NCI-H1417 (cell line): Measurements from ENCODE around the gene ATP11A.

ENCODE experiments used
- DNase-seq, 3 experiments: peaks; one replicate each; lab custom pipeline; 2025; lab: John Stamatoyannopoulos, UW

The ATP11A gene

DNA sequence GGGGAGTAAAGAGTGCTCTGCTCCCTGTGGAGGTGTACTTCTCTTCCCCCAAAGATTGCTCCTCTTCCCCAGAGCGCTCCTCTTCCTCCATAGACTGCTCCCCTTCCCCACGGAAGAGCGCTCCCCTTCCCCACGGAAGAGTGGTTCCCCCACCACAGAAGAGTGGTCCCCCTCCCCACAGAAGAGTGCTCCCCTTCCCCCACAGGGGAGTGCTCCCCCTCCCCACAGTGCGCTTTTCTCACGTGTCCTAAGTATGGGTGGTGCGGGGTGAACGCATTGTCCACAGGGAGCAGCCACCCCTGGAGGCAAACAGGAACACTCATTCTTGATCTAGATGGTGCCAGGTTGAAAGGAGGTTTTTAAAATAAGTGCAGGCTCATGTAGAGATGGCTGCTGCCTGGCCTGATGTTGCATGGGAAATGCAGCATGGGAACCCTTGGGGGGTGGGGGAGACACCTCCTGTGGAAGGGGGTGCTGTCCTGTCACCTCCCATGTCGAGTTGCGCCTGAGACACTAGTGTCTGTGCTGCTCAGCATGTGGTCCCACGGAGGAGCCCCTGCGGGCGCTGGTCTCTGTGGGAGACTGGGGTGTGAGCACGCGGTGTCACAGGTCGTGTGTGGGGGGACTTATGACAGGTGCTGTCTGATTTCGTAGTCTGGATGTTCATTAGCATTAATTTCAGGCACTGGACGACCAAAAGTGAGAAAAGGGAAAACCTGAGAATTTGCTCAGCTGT lies 52.2 kb downstream of the ATP11A start:
- DNase-seq: peak in 1 of 3 experiments; percentile 69

GRCh38 chr13:112742583-112742982 lies 52.7 kb downstream of the ATP11A start:
- no peak for DNase-seq

GRCh38 chr13:112743451-112744167 lies 53.8 kb downstream of the ATP11A start:
- DNase-seq: peak in 1 of 3 experiments; percentile 65

- peak; percentile 30 to 65 (median 32) for DNase-seq
Measured at GRCh38 chr13:112744168-112745021, 54.6 kb downstream of the ATP11A start.

DNA sequence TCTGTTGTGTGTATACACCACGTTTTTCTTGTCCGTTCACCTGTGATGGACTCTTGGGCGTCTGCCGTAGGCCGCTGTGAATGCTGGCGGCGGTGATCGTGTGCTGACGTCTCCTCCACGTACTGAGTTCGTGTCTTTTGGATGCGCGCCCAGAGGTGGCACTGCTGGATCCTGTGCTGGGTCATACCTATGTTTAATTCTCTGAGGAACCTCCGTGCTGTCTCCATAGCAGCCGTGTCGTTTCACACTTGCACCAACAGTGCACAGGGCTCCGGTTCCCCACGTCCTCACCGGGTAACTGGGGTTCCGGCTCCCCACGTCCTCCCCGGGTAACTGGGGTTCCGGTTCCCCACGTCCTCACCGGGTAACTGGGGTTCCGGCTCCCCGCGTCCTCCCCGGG lies 56.2 kb downstream of the ATP11A start:
- DNase-seq: no peak

- DNase-seq: no peak
Measured at GRCh38 chr13:112747256-112747655, 57.4 kb downstream of the ATP11A start.

GRCh38 chr13:112748947-112749735 lies 59.3 kb downstream of the ATP11A start:
- no peak for DNase-seq

DNA sequence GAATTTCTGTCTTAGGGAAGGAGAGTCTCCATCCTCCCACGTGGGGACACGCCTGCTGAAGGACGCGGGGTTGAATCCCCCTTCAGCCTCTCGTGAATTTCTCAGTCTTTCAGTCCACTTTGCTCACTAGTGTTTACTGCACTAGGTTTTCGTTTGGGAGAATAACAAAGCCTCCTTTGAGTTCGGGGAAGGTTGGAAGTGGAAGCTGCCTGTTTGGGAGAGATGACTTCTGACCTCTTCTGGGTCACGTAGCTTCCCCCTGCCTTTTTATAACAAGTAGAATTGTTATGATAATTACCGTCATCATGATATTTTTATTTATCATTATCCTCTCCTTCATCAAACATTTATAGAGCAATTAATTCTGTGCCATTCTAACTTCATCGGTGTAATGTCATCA lies 60.7 kb downstream of the ATP11A start:
- DNase-seq: no peak

DNA sequence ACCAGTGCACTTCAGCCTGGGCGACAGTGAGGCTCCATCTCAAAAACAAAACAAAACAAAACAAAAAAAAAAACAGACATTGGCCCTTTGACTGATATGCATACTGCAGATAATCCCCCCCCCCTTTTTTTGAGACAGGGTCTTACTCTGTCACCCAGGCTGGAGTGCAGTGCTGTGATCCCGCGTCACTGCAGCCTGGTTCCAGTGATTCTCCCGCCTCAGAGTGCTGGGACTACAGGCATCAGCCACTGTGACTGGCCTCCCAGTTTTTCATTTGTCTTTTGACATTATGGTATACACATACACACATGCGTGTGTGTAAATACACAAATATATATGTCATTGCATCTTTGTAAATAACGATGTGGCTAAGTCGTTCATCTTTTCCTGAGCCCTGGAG lies 61.8 kb downstream of the ATP11A start:
- no peak for DNase-seq

DNA sequence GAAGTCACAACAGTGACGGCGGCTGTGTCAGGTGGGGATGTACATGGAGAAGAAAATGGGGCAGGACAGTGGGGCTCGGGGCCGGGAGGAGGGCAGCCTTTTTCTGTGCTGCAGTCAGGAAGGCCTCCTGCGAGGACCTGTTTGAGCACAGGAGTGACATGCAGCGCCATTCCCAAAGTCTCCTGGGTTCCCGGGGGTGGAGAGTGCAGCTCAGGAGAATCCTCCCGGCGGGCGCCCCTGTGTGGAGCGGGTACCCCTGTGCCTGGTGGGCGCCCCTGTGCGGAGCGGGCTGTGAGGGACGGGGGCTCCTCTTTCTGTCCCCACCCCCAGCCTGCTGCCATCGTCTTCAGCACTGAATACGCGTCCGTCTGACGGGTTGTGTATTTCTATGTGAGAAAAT lies 62.4 kb downstream of the ATP11A start:
- DNase-seq: no peak

DNA sequence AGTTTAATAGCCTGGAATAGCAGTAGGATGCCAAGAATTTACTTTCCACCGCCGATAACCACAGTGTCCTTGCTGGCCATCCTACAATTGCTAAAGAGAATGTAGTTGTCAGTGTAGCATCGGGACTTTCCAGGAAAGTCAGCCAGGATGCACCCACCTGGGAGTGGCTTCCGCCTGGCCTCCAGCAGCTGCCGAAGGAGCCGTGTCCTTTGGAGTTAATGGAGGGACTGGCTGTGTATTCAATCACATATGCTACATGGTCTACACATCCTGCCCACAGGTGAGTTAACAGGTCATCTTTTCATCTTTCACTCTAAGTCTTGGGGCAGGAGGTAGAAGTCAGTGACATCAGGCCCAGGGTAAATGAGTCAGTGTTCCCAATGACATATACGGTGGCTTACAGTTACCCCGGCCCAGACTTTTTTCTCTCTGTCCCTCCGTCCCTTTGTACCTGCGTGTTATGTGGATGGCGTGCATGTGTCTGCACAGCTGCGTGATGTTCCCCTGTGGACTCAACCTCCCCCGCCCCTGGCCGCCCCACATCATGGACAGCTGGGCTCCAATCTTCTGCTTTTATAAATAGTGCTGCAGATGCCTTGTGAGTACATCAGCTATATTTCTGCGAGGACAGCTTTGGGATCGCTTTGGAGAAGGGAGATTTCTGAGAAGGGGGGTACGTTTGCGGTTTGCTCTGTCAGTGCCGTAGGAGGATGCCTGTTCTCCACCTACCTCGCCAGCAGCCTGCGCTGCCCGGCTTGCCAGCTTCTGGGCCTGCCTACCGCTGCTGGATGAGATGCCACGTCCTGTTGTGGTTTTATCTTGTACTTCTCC lies 63.1 kb downstream of the ATP11A start:
- DNase-seq: no peak

GRCh38 chr13:112753833-112754232 lies 64.0 kb downstream of the ATP11A start:
- DNase-seq: no peak

- no peak for DNase-seq
Measured at GRCh38 chr13:112754281-112755025, 64.6 kb downstream of the ATP11A start.

DNA sequence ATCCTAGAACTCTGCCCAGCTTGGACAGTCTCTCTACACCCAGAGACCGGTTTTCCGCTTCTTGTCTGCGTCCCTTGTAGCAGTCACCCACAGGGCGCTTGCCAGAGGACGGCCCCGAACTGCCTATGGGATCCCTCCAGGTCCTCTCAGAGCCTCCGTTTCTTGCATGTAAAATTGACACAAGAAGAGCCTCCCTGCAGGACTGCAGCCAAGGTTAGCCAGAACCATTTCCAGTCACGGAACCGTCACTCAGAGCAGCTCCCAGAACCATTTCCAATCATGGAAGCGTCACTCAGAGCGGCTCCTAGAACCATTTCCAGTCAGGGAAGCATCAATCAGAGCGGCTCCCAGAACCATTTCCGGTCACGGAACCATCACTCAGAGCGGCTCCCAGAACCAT lies 65.5 kb downstream of the ATP11A start:
- no peak for DNase-seq

DNA sequence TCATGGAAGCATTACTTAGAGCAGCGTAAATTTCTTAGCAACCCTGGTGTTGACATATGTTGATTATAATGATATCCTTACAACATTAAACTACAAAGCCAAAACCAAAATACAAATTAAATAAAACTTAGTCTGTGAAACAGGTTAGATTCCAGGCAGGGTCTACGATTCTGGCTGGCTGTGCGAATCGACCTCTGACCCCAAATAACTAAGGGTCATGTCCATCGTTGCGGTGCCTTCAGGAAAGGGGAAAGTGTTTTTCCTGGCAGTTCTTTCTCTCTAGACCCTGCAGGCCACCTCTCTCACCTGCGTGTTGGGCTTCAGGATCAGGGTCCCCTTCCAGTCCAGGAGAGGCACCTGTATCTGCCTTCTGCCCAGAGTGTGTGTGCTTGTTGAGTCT lies 66.2 kb downstream of the ATP11A start:
- DNase-seq: no peak

GRCh38 chr13:112756511-112756966 lies 66.7 kb downstream of the ATP11A start:
- peak in 2 of 3 experiments; percentile 81 to 92 for DNase-seq

DNA sequence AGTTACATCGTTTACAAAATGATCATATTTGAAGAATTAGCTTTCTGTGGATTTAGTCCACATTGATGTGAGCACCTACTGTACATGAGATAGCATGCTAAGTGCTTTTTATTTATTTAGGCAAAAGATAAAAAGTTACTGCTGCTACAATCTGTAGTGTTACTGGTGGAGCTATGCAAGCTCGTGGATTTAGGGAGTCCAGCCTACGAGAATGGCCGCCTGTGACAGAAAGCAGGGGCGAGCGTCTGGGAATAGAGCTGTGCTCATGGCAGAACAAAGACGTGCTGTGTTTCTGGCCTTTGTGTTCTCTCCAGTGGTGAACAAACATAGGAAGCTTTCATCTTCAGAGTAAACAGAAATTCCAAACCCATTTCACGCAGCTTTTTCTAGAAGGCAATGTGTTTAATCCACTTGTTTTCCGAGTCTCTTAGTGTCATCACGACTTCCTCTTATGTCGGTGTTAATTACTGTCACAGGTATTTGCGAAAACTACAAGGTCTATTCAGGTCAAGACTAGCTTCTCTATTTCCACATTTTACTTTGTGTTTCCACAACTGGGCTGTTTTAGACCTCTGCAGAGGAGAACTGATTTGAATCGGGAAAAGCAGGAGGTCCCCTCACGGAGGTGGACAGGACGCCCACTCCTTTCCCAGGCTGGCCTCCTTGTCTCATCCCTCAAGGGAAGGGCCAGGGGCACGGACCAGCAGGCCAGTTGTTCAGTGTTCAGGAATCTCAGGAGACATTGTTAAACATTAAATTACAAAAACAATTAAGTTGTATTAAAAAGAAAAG lies 67.3 kb downstream of the ATP11A start:
- DNase-seq: peak; percentile 32 to 95 (median 81)

- no peak for DNase-seq
Measured at GRCh38 chr13:112757759-112758086, 67.9 kb downstream of the ATP11A start.

GRCh38 chr13:112759053-112759452 lies 69.2 kb downstream of the ATP11A start:
- no peak for DNase-seq
